HCT116 (cell line): Measurements from ENCODE around the gene ZNF853.

Experiments used
- CEBPB ChIP-seq: IDR thresholded peaks from 2 replicates; pipeline ENCODE4 v1.6.1; 2012; ENCODE audit warnings: low read depth
- CTCF ChIP-seq, 3 experiments: fragments of 200-600 bp in 1 of 3; sonication (generic) in 1 of 3; IDR thresholded peaks in 2 of 3; conservative IDR thresholded peaks in 1 of 3; 2 replicates each; pipeline ENCODE4 v1.5.1; 2012 to 2017; ENCODE audit warnings: low read depth in 2 of 3, low read length in 2 of 3, antibody characterized with exemption in 1 of 3, borderline replicate concordance in 1 of 3, control low read depth in 1 of 3, mild to moderate bottlenecking in 1 of 3, mixed read lengths in 1 of 3, mixed run types in 1 of 3, moderate library complexity in 1 of 3; ENCODE audit not compliant: insufficient read depth in 1 of 3
- EGR1 ChIP-seq: IDR thresholded peaks from 2 replicates; pipeline ENCODE4 v1.6.1; 2012; ENCODE audit warnings: low read depth
- EZH2 ChIP-seq: fragments of 200-600 bp; sonication (generic); IDR thresholded peaks from 2 replicates; pipeline ENCODE4 v1.6.1; 2017; ENCODE audit warnings: antibody characterized with exemption, mixed run types
- POLR2A ChIP-seq: IDR thresholded peaks from 2 replicates; pipeline ENCODE4 v1.7.0; 2011; ENCODE audit warnings: borderline replicate concordance; ENCODE audit not compliant: insufficient read depth, insufficient read length; ENCODE audit errors: extremely low read depth
- POLR2AphosphoS5 ChIP-seq: IDR thresholded peaks from 2 replicates; pipeline ENCODE4 v1.6.1; 2011; ENCODE audit warnings: mild to moderate bottlenecking, low read depth, low read length, moderate library complexity
- RAD21 ChIP-seq: IDR thresholded peaks from 2 replicates; pipeline ENCODE4 v1.6.1; 2012; ENCODE audit warnings: low read depth, mild to moderate bottlenecking
- SIN3A ChIP-seq: IDR thresholded peaks from 2 replicates; pipeline ENCODE4 v1.6.1; 2012; ENCODE audit warnings: low read depth
- TCF7L2 ChIP-seq: IDR thresholded peaks from 2 replicates; pipeline ENCODE4 v1.7.0; 2011; ENCODE audit warnings: borderline replicate concordance, inconsistent platforms; ENCODE audit not compliant: insufficient read depth, insufficient read length; ENCODE audit errors: extremely low read depth
- ZFX ChIP-seq: fragments of 450-650 bp; IDR thresholded peaks from 2 replicates; pipeline ENCODE4 v1.6.1; 2017

- TF ChIP-seq CTCF (IDR thresholded peaks at IDR 0.05 in 2 of 3, conservative IDR thresholded peaks at IDR 0.05 in 1 of 3; ENCODE audit: borderline replicate concordance in 1 of 3, insufficient read depth in 1 of 3, low read depth in 2 of 3, low read length in 2 of 3) (no peak), SIN3A (no peak), EZH2 (no peak), ZFX (no peak), POLR2AphosphoS5 (no peak), POLR2A (no peak), TCF7L2 (no peak), RAD21 (no peak), EGR1 (no peak), CEBPB (no peak)
Measured at GRCh38 chr7:6647080-6647479, 31.7 kb downstream of the ZNF853 start.
